ENCODE results near the gene KRT80. TPM values are rescaled to one million over a fixed set of nuclear protein-coding genes. Genes with fewer than 3 reads are reported as not detected.

Gene KRT80
- total RNA-seq, 4 donors from 2014 or later = not detected

GRCh38 chr12:52147964-52148463 is 43.8 kb downstream of the KRT80 start:
- TF ChIP-seq CTCF (IDR thresholded peaks at IDR 0.05; ENCODE audit: low read depth) = no peak

DNA sequence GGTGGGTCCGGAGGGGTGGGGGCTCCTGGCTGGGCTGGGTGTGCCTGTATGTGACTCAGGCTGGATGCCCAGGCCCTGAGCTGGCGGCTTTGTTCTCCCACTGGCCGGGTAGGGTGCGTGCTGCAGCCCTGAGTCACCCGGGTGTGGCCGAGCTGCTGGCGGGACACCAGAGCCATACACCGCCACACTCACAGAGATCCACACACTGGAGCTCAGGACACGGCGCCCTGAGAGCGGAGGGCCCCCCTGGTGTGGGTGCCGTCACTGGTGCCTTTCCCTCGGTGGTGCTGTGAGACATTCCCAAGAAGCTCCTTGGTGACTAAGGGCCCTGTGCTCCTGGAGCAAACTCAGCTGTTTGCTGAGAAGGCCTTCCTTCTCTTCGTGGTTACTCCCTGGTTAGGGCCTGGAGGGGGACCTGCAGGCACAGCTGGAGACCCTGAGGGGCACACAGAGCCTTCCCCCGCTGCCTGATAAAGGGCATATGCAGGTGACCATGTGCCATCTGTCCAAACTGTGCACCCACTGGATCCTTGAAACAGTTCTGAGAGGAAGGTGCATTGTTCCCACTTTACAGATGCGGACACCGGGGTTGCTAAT is 44.3 kb downstream of the KRT80 start:
- no peak for TF ChIP-seq CTCF (IDR thresholded peaks at IDR 0.05; ENCODE audit: low read depth)

- no peak for TF ChIP-seq CTCF (IDR thresholded peaks at IDR 0.05; ENCODE audit: low read depth)
These were observed 44.9 kb downstream of the KRT80 start for GRCh38 chr12:52146822-52147366.

- no peak for TF ChIP-seq CTCF (IDR thresholded peaks at IDR 0.05; ENCODE audit: low read depth)
These were observed 45.6 kb downstream of the KRT80 start for GRCh38 chr12:52146089-52146821.

DNA sequence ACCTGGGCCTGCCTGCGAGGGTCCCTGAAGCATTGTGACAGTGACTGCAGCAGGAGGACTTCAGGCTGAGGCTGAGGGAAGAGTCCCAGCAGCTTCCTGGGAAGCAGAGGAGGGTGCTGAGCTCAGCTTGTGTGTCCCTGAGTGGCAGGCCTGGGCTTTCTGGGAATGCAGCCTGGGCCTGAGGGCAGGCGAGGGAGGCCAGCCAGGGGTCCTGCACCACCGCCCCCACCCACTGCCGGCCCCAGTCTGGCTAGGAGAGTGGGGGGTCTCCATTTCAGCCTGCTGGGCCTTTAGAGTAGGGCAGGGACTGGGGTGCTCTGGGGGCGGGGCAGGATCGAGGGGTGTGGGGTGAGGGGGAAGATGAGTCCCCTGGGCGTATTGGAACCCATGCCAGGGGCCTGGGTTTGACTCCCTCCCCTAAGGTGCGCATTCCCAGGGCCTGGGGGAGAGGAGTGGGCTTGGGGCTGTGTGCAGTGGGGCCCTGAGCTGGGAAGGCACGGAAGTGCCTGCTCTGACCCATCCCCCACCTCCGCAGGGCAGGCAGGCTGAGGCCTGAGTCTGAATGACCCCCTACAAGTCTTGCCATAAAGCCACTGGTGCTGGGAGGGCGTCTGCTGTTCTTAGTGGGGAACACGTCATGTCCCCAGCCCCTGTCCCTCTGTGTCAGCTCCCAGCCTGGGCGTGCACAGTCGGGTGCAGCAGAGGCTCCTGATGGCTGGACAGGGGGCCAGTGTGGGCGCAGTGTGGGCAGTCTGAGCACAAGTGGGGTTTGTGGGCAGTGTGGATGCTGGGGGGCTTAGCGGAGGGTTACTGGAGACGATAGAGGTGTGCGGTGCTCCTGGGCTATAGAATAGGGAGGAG is 46.4 kb downstream of the KRT80 start:
- TF ChIP-seq CTCF (IDR thresholded peaks at IDR 0.05; ENCODE audit: low read depth) = no peak

GRCh38 chr12:52144512-52145227 is 47.1 kb downstream of the KRT80 start:
- TF ChIP-seq CTCF (IDR thresholded peaks at IDR 0.05; ENCODE audit: low read depth) = no peak
